Eye (tissue), 1 donor: ENCODE results near the gene COL4A2.

Source experiments
- DNase-seq: peaks from one replicate; pipeline ENCODE4 v3.0.0-alpha.2; 2015

Gene COL4A2

GRCh38 chr13:110463871-110464510 is 156.9 kb downstream of the COL4A2 start:
- DNase-seq = no peak

GRCh38 chr13:110464556-110465333 is 157.7 kb downstream of the COL4A2 start:
- no peak for DNase-seq

GRCh38 chr13:110465696-110466095 is 158.6 kb downstream of the COL4A2 start:
- DNase-seq = no peak

- DNase-seq = peak; percentile 80
These were observed 159.3 kb downstream of the COL4A2 start for GRCh38 chr13:110466266-110466915.

- DNase-seq = no peak
These were observed 160.5 kb downstream of the COL4A2 start for GRCh38 chr13:110467516-110468110.

GRCh38 chr13:110468986-110469495 is 162.0 kb downstream of the COL4A2 start:
- no peak for DNase-seq

GRCh38 chr13:110469597-110469996 is 162.5 kb downstream of the COL4A2 start:
- DNase-seq = no peak

- DNase-seq = no peak
These were observed 163.4 kb downstream of the COL4A2 start for GRCh38 chr13:110470272-110471009.

- no peak for DNase-seq
These were observed 164.2 kb downstream of the COL4A2 start for GRCh38 chr13:110471156-110471832.

- peak; percentile 67 for DNase-seq
These were observed 164.7 kb downstream of the COL4A2 start for GRCh38 chr13:110471833-110472162.

- no peak for DNase-seq
These were observed 165.9 kb downstream of the COL4A2 start for GRCh38 chr13:110472904-110473563.

GRCh38 chr13:110474713-110475112 is 167.6 kb downstream of the COL4A2 start:
- DNase-seq = no peak

GRCh38 chr13:110475117-110475516 is 168.0 kb downstream of the COL4A2 start:
- DNase-seq = no peak

- DNase-seq = no peak
These were observed 168.6 kb downstream of the COL4A2 start for GRCh38 chr13:110475550-110476219.

- no peak for DNase-seq
These were observed 169.1 kb downstream of the COL4A2 start for GRCh38 chr13:110476220-110476617.

- no peak for DNase-seq
These were observed 170.7 kb downstream of the COL4A2 start for GRCh38 chr13:110477706-110478245.

GRCh38 chr13:110478405-110479214 is 171.5 kb downstream of the COL4A2 start:
- DNase-seq = no peak

GRCh38 chr13:110479215-110479545 is 172.1 kb downstream of the COL4A2 start:
- DNase-seq = no peak

GRCh38 chr13:110479648-110480047 is 172.6 kb downstream of the COL4A2 start:
- DNase-seq = peak; percentile 29

- no peak for DNase-seq
These were observed 173.1 kb downstream of the COL4A2 start for GRCh38 chr13:110480161-110480560.
